HEK293 (cell line): ENCODE measurements around the gene ZSCAN16.

Experiments used
- CTCF ChIA-PET: fragments of 350-600 bp; formaldehyde crosslinking; extraction: SDS; loops from one replicate; lab custom pipeline; 2021; ENCODE audit warnings: antibody characterized with exemption; lab: Yijun Ruan, JAX
- POLR2A ChIA-PET: fragments of 300-600 bp; formaldehyde crosslinking; extraction: SDS; loops from one replicate; lab custom pipeline; 2020; ENCODE audit warnings: antibody characterized with exemption, inconsistent platforms; lab: Yijun Ruan, JAX
- H3K27ac ChIP-seq: fragments of 200-500 bp; sonication (Bioruptor generic); 2 replicates; pipeline ENCODE4 v1.5.1; 2014; ENCODE audit warnings: low read depth, low read length, control low read depth, inconsistent platforms; ENCODE audit errors: extremely low read depth
- H3K36me3 ChIP-seq, 2 experiments: fragments of 200-500 bp in 1 of 2; sonication (Bioruptor generic) in 1 of 2; 1 replicate in 1 of 2; 2 replicates in 1 of 2; pipeline ENCODE4 v1.5.1; 2014 to 2017; ENCODE audit warnings: inconsistent platforms in 2 of 2, low read length in 2 of 2; ENCODE audit not compliant: control insufficient read depth in 2 of 2, insufficient read depth in 1 of 2
- H3K4me1 ChIP-seq: fragments of 200-500 bp; sonication (Bioruptor generic); 2 replicates; pipeline ENCODE4 v1.5.1; 2014; ENCODE audit warnings: mild to moderate bottlenecking, low read length, inconsistent platforms; ENCODE audit not compliant: control insufficient read depth, insufficient read depth
- H3K4me3 ChIP-seq: 2 replicates; pipeline ENCODE4 v1.5.1; 2011; ENCODE audit warnings: low read depth, mild to moderate bottlenecking, control low read depth, low read length, moderate library complexity
- H3K9me3 ChIP-seq: fragments of 200-500 bp; sonication (Bioruptor generic); 2 replicates; pipeline ENCODE4 v1.5.1; 2014; ENCODE audit warnings: low read depth, low read length, inconsistent platforms; ENCODE audit not compliant: control insufficient read depth, insufficient read depth
- AEBP2 ChIP-seq: fragments of 450-650 bp; formaldehyde crosslinking; IDR thresholded peaks from 2 replicates; pipeline ENCODE4 v1.5.1; 2016; ENCODE audit warnings: missing biosample characterization, missing genetic modification characterization, borderline replicate concordance
- SETDB1 ChIP-seq: IDR thresholded peaks from one replicate; pipeline ENCODE4 v1.6.1; 2017; ENCODE audit warnings: mild to moderate bottlenecking, low read length, moderate library complexity, mixed read lengths; ENCODE audit not compliant: insufficient read length
- SP7 ChIP-seq: fragments of 450-650 bp; formaldehyde crosslinking; IDR thresholded peaks from 2 replicates; pipeline ENCODE4 v1.5.1; 2016; ENCODE audit warnings: missing biosample characterization, missing genetic modification characterization
- WT1 ChIP-seq: fragments of 450-650 bp; formaldehyde crosslinking; IDR thresholded peaks from 2 replicates; pipeline ENCODE4 v1.5.1; 2016; ENCODE audit warnings: missing biosample characterization, missing genetic modification characterization
- ZNF18 ChIP-seq: fragments of 450-650 bp; formaldehyde crosslinking; IDR thresholded peaks from 2 replicates; pipeline ENCODE4 v1.5.1; 2016; ENCODE audit warnings: missing biosample characterization, missing genetic modification characterization
- ZNF184 ChIP-seq: fragments of 450-650 bp; IDR thresholded peaks from 2 replicates; pipeline ENCODE4 v1.5.1; 2018; ENCODE audit warnings: missing biosample characterization, mild to moderate bottlenecking, missing genetic modification characterization
- ZNF37A ChIP-seq: fragments of 450-650 bp; IDR thresholded peaks from 2 replicates; pipeline ENCODE4 v1.5.1; 2018; ENCODE audit warnings: missing biosample characterization, missing genetic modification characterization
- ZNF394 ChIP-seq: fragments of 450-650 bp; formaldehyde crosslinking; IDR thresholded peaks from 2 replicates; pipeline ENCODE4 v1.5.1; 2016; ENCODE audit warnings: missing biosample characterization, missing genetic modification characterization, mild to moderate bottlenecking, moderate library complexity, borderline replicate concordance
- ZNF433 ChIP-seq: fragments of 450-650 bp; formaldehyde crosslinking; IDR thresholded peaks from 2 replicates; pipeline ENCODE4 v1.5.1; 2016; ENCODE audit warnings: missing biosample characterization, missing genetic modification characterization, low read depth
- ZNF544 ChIP-seq: fragments of 450-650 bp; formaldehyde crosslinking; IDR thresholded peaks from 2 replicates; pipeline ENCODE4 v1.5.0; 2017; ENCODE audit warnings: missing biosample characterization, missing genetic modification characterization
- ZNF610 ChIP-seq: fragments of 450-650 bp; formaldehyde crosslinking; IDR thresholded peaks from 2 replicates; pipeline ENCODE4 v1.5.1; 2016; ENCODE audit warnings: missing biosample characterization, missing genetic modification characterization, borderline replicate concordance
- ZNF654 ChIP-seq: fragments of 450-650 bp; formaldehyde crosslinking; IDR thresholded peaks from 2 replicates; pipeline ENCODE4 v1.5.1; 2016; ENCODE audit warnings: low read depth, missing biosample characterization, missing genetic modification characterization
- ZNF660 ChIP-seq: fragments of 450-650 bp; IDR thresholded peaks from 2 replicates; pipeline ENCODE4 v1.5.1; 2018; ENCODE audit warnings: missing biosample characterization, mild to moderate bottlenecking, missing genetic modification characterization
- ZNF664 ChIP-seq: fragments of 450-650 bp; formaldehyde crosslinking; IDR thresholded peaks from 2 replicates; pipeline ENCODE4 v1.5.1; 2016; ENCODE audit warnings: missing biosample characterization, missing genetic modification characterization
- ZNF670 ChIP-seq: fragments of 450-650 bp; formaldehyde crosslinking; IDR thresholded peaks from 2 replicates; pipeline ENCODE4 v1.5.1; 2016; ENCODE audit warnings: missing biosample characterization, missing genetic modification characterization, low read depth
- ZNF747 ChIP-seq: fragments of 450-650 bp; formaldehyde crosslinking; IDR thresholded peaks from 2 replicates; pipeline ENCODE4 v1.5.1; 2016; ENCODE audit warnings: missing biosample characterization, missing genetic modification characterization
- ZNF768 ChIP-seq: fragments of 450-650 bp; formaldehyde crosslinking; IDR thresholded peaks from 2 replicates; pipeline ENCODE4 v1.5.1; 2018; ENCODE audit warnings: missing biosample characterization, mild to moderate bottlenecking, missing genetic modification characterization
- ZNF791 ChIP-seq: fragments of 450-650 bp; formaldehyde crosslinking; IDR thresholded peaks from 2 replicates; pipeline ENCODE4 v1.5.1; 2016; ENCODE audit warnings: missing biosample characterization, missing genetic modification characterization

The ZSCAN16 gene

DNA sequence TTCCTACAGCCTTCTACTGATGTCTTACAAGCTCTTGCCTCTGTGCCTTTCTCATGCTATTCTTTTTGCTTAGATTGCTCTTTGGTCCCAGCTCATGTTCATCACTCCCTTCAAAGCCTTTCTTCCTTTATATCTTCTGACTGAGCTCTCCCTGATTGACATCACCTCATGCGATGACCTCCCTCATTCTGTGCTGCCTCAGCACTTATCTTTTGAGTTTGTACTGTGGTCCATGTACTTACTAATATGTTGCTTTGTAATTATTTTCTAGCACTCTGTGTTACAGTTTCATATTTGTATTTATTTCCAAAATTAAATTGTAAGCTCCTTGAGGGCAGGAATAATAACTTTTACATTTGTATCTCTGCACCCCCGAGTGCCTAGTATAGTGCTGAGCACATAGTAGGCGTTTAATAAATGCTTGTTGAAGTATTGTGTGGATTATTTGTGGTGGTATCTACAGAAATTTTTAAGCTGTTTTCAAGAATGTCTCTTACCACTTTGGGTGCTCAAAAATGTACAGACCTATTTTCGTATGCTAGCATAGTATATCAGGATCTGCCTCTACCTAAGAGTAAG, 34.7 kb downstream of the ZSCAN16 start:
- CTCF ChIA-PET = interaction anchor here (0.6 to 1.2 kb wide), 2 partner anchors 383 to 763 kb away, joined by 3 to 4 read pairs; no protein-coding TSS in a partner anchor
- no peak overlapping the region for H3K4me3 ChIP-seq
- H3K4me1 ChIP-seq = peaks cover 3% of the 10 kb centered on the region; the same call in 1 of the 2 replicates
- H3K9me3 ChIP-seq = no peaks in the 10 kb centered on the region
- H3K36me3 ChIP-seq = peaks cover 11 to 41% of the 10 kb centered on the region in 2 experiments; a peak in 2 of 3 replicates
- no peak for TF ChIP-seq ZNF544 (tag by site-specific recombination)
- no peak for TF ChIP-seq ZNF664 (tag by site-specific recombination)
- no peak for TF ChIP-seq ZNF768 (tag by site-specific recombination)
- TF ChIP-seq ZNF610 (tag by site-specific recombination) = no peak
- POLR2A ChIA-PET = interaction anchor here (1.7 kb wide), 1 partner anchor 17 kb away, joined by 8 read pairs; the partner anchor contains the start of gene ZKSCAN8
- H3K27ac ChIP-seq = no peak overlapping the region

DNA sequence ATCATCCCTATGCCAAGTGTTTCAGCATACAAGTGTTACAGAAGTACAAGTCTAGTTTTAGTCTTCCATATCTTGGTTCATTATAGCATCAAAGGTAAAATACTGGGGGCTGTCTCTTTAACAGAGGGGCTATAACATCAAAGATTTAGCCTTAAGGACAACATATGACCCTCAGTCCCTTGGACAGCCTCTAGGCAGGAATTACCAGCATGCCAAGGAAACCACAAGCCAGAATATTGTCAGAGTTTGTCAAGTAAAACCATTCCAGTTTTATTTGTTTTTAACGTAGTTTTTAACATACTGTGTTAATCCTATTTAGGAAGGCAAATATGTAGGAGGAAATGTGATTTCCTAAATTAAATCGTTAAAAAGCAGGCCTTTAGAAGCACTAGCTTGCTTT, 35.8 kb downstream of the ZSCAN16 start:
- Histone ChIP-seq H3K9me3 (no peaks in the 10 kb centered on the region), H3K4me3 (no peak overlapping the region), H3K27ac (no peak overlapping the region), H3K36me3 (peaks cover 8 to 30% of the 10 kb centered on the region in 2 experiments; a peak in 2 of 3 replicates), H3K4me1 (peaks cover 3% of the 10 kb centered on the region; the same call in 1 of the 2 replicates)
- TF ChIP-seq ZNF747 (tag by site-specific recombination) (no peak), SP7 (tag by site-specific recombination) (no peak), ZNF610 (tag by site-specific recombination) (no peak), ZNF18 (no peak), ZNF184 (tag by site-specific recombination) (no peak), ZNF37A (tag by site-specific recombination) (no peak), ZNF654 (tag by site-specific recombination) (no peak), ZNF394 (tag by site-specific recombination) (no peak), ZNF670 (no peak), ZNF791 (tag by site-specific recombination) (no peak), ZNF660 (tag by site-specific recombination) (no peak), AEBP2 (tag by site-specific recombination) (no peak), SETDB1 (no peak), ZNF433 (tag by site-specific recombination) (no peak), WT1 (tag by site-specific recombination) (no peak)
- ChIA-PET POLR2A (interaction anchor here (0.5 to 3.3 kb wide), 6 partner anchors 18 to 772 kb away, joined by 3 to 29 read pairs (median 4); partner anchors contain the start of genes ZKSCAN8 and ZNF391), CTCF (interaction anchor here (0.6 kb wide), 1 partner anchor 27 kb away, joined by 3 read pairs; no protein-coding TSS in a partner anchor)
